Measurements from ENCODE around the gene TSPAN4. TPM values are rescaled to one million over a fixed set of nuclear protein-coding genes. Genes with fewer than 3 reads are reported as not detected.

TSPAN4 gene
- polyA plus RNA-seq, 4 donors: 5.1 to 53.3 (median 10.2) TPM

GRCh38 chr11:890794-891540 is 48.3 kb downstream of the TSPAN4 start:
- H3K4me1 ChIP-seq (ENCODE audit: control insufficient read depth in 3 of 3, insufficient read depth in 2 of 3, low read depth in 1 of 3, low read length in 2 of 3): no peaks in the 10 kb centered on the region
- no peak overlapping the region for H3K27ac ChIP-seq (ENCODE audit: low read depth in 1 of 3, low read length in 2 of 3)
- no peak for FAIRE-seq
- H3K9me3 ChIP-seq (ENCODE audit: control insufficient read depth in 2 of 2, insufficient read depth in 1 of 2, low read depth in 1 of 2, low read length in 1 of 2): no peaks in the 10 kb centered on the region
- no peak for DNase-seq
- H3K27me3 ChIP-seq (ENCODE audit: control insufficient read depth in 3 of 3, insufficient read depth in 3 of 3, low read length in 3 of 3): no peaks in the 10 kb centered on the region
- WGBS, 3 donors: 79 to 92% (median 92%) methylated on average over 26 to 27 of the region's 27 CpGs
- peaks cover 0 to 86% (median 0%) of the 10 kb centered on the region in 3 donors for H3K36me3 ChIP-seq (ENCODE audit: control insufficient read depth in 3 of 3, insufficient read depth in 2 of 3, low read depth in 1 of 3, low read length in 3 of 3)
- no peak overlapping the region for H3K4me3 ChIP-seq (ENCODE audit: low read depth in 1 of 3, low read length in 3 of 3)

DNA sequence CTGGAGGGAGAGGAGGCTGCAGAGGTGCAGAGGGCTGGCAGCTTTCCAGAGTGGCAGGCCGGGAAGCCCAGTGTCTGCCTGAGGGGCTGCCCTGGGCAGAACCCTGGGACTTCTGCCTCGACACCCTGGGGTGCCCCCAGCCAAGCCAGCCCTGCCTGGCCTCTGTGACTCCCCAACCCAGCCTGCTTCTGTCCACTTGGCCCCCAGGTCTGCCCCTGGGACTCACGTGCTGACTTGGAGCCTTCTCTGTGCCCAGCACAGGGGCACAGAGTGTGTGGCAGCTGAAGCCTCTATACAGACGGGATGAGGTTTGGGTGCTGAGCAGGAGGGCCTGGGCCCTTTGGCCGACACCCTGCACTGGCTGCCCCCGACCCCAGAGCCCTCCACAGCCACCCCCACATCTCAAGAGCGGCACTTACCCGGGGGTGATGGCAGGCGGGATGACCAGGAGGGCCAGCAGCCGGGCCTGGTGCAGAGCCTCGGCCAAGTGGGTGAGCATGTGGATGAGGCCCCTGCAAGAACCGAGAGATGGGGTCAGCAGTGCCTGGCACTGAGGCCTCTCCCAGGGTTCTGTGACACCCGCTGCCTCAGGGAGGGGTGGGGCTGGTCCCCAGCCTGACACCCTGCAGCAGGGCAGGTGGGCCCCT is 50.5 kb downstream of the TSPAN4 start:
- no peak overlapping the region for H3K27ac ChIP-seq (ENCODE audit: low read depth in 1 of 3, low read length in 2 of 3)
- WGBS, 3 donors: 85 to 92% (median 91%) methylated on average over 11 to 13 of the region's 13 CpGs
- H3K4me1 ChIP-seq (ENCODE audit: control insufficient read depth in 3 of 3, insufficient read depth in 2 of 3, low read depth in 1 of 3, low read length in 2 of 3): no peaks in the 10 kb centered on the region
- FAIRE-seq (no peak), DNase-seq (no peak)
- no peaks in the 10 kb centered on the region for H3K9me3 ChIP-seq (ENCODE audit: control insufficient read depth in 2 of 2, insufficient read depth in 1 of 2, low read depth in 1 of 2, low read length in 1 of 2)
- no peak overlapping the region for H3K4me3 ChIP-seq (ENCODE audit: low read depth in 1 of 3, low read length in 3 of 3)
- no peaks in the 10 kb centered on the region for H3K27me3 ChIP-seq (ENCODE audit: control insufficient read depth in 3 of 3, insufficient read depth in 3 of 3, low read length in 3 of 3)
- peaks cover 0 to 74% (median 0%) of the 10 kb centered on the region in 3 donors for H3K36me3 ChIP-seq (ENCODE audit: control insufficient read depth in 3 of 3, insufficient read depth in 2 of 3, low read depth in 1 of 3, low read length in 3 of 3)

DNA sequence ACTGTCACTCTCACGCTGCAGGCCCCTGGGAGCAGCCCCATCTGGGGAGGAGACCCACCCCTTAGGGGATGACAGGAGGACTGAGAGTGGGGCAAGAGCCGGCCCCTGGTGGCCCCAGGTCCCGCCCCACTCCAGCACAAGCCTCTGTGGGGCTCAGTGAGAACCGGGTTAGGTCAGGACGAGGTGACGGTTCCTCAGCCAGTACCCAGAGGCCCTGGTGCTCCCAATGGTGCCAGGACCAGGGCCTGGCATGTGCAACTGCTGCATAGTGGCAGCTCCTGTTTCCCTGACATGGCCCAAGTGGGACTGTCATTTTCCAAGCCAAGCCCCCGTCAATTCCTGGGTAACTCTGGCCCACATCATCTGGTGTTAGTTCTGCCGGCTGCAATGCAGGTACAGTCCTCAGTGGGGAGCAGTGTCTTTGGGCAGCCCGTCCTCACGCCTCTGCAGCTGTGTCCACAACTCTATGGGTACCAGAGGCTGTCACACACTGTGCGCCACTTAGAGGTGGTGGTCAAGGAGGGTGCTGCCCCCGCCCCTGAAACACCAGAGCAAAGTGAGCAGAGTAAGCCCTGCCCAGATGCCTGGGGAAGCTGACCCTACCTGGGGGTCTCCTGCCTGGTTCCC is 52.0 kb downstream of the TSPAN4 start:
- 88 to 90% (median 89%) methylated on average over 12 of the region's 12 CpGs for WGBS, 3 donors
- FAIRE-seq (no peak), DNase-seq (no peak)

DNA sequence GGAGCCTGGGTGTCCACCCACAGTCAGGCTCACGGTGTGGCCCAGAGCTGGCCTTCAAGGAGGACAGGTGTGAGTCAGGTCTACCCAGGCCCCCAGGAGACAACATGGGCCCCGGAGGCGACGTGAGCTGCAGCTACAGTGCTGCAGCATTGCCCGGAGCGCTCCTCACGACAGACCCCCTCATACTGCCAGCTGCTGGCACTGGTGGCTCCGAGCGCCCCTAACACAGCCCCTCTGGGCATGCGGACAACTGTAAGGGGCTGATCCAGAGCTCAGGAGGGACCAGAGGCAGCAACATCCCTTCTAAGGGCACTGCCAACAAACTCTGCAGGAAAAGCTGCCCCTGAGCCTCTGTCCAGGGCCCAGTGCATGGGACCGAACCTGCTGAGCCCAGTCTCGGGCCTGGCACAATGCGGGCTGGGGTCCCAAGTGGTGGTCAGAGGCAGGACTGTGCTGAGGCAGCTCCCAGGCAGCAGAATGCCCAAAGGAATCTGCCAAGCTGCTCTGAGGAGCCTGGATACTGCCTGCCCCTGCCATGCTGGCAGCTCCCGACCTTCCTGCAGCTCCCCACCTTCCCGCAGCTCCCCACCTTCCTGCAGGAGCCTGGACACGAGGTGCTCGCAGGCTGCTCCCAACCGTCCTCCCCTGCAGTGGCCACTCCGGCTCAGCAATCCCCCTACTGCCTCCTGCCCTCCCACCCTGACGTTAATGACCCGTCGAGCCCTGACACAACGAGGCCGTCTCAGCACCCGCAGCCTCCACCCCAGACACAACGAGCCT is 52.9 kb downstream of the TSPAN4 start:
- no peak for FAIRE-seq

More for the DNA sequence above, 52.0 kb downstream of the TSPAN4 start:
- Histone ChIP-seq H3K36me3 (ENCODE audit: control insufficient read depth in 3 of 3, insufficient read depth in 2 of 3, low read depth in 1 of 3, low read length in 3 of 3) (peaks cover 4 to 74% (median 6%) of the 10 kb centered on the region in 3 donors), H3K9me3 (ENCODE audit: control insufficient read depth in 2 of 2, insufficient read depth in 1 of 2, low read depth in 1 of 2, low read length in 1 of 2) (no peaks in the 10 kb centered on the region), H3K4me3 (ENCODE audit: low read depth in 1 of 3, low read length in 3 of 3) (no peak overlapping the region), H3K27ac (ENCODE audit: low read depth in 1 of 3, low read length in 2 of 3) (no peak overlapping the region), H3K27me3 (ENCODE audit: control insufficient read depth in 3 of 3, insufficient read depth in 3 of 3, low read length in 3 of 3) (no peaks in the 10 kb centered on the region), H3K4me1 (ENCODE audit: control insufficient read depth in 3 of 3, insufficient read depth in 2 of 3, low read depth in 1 of 3, low read length in 2 of 3) (no peaks in the 10 kb centered on the region)

DNA sequence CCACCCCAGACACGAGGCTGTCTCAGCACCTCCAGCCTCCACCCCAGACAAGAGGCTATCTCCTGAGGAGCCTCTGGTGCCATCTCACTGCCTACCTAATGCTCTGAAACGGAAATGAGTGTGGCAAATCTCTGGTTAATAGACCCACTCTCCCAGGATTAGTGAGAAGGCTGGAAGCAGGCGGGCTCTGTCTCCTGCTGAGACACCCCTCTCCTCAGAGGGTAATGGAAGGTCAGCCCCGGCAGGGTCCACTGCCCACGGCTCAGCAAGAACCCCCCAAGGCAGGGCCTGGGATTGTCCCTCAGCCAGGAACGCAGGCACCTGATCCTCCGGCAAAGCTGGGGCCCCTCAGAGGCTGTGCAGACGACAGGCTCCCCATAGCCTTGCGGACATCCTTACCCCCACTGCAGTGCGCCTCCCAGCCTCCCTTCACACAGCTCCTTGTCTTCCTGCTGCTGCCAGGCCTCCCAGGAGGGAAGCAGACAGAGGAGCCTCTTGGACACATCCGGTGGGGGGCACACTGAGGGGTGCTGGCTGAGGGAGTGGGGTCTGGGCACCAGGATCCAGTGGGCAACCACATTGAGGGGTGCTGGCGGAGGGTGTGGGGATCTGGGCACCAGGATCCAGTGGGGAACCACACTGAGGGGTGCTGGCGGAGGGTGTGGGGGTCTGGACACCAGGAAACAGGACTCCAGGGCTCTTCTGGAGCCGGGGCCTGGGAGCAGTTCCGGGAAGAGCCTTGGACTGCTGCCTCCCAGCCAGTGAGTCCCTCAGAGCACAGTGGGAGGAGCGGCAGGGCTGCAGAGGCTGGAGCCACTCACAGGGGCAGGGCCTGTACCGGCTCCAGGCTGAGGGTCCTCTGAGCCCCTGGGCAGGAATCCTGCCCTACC is 54.8 kb downstream of the TSPAN4 start:
- no peaks in the 10 kb centered on the region for H3K4me1 ChIP-seq (ENCODE audit: control insufficient read depth in 3 of 3, insufficient read depth in 2 of 3, low read depth in 1 of 3, low read length in 2 of 3)
- H3K27me3 ChIP-seq (ENCODE audit: control insufficient read depth in 3 of 3, insufficient read depth in 3 of 3, low read length in 3 of 3): no peaks in the 10 kb centered on the region
- H3K9me3 ChIP-seq (ENCODE audit: control insufficient read depth in 2 of 2, insufficient read depth in 1 of 2, low read depth in 1 of 2, low read length in 1 of 2): no peaks in the 10 kb centered on the region
- peaks cover 4 to 79% (median 17%) of the 10 kb centered on the region in 3 donors for H3K36me3 ChIP-seq (ENCODE audit: control insufficient read depth in 3 of 3, insufficient read depth in 2 of 3, low read depth in 1 of 3, low read length in 3 of 3)
- H3K4me3 ChIP-seq (ENCODE audit: low read depth in 1 of 3, low read length in 3 of 3): no peak overlapping the region
- 81 to 92% (median 87%) methylated on average over 17 of the region's 17 CpGs for WGBS, 3 donors
- FAIRE-seq (no peak), DNase-seq (no peak)
- H3K27ac ChIP-seq (ENCODE audit: low read depth in 1 of 3, low read length in 2 of 3): no peak overlapping the region

More for the DNA sequence above, 52.9 kb downstream of the TSPAN4 start:
- peaks cover 4 to 74% (median 10%) of the 10 kb centered on the region in 3 donors for H3K36me3 ChIP-seq (ENCODE audit: control insufficient read depth in 3 of 3, insufficient read depth in 2 of 3, low read depth in 1 of 3, low read length in 3 of 3)
- H3K9me3 ChIP-seq (ENCODE audit: control insufficient read depth in 2 of 2, insufficient read depth in 1 of 2, low read depth in 1 of 2, low read length in 1 of 2): no peaks in the 10 kb centered on the region
- H3K4me3 ChIP-seq (ENCODE audit: low read depth in 1 of 3, low read length in 3 of 3): no peak overlapping the region
- no peaks in the 10 kb centered on the region for H3K4me1 ChIP-seq (ENCODE audit: control insufficient read depth in 3 of 3, insufficient read depth in 2 of 3, low read depth in 1 of 3, low read length in 2 of 3)
- 87 to 88% (median 88%) methylated on average over 23 to 26 of the region's 26 CpGs for WGBS, 3 donors
- no peak for DNase-seq
- no peak overlapping the region for H3K27ac ChIP-seq (ENCODE audit: low read depth in 1 of 3, low read length in 2 of 3)
- no peaks in the 10 kb centered on the region for H3K27me3 ChIP-seq (ENCODE audit: control insufficient read depth in 3 of 3, insufficient read depth in 3 of 3, low read length in 3 of 3)

DNA sequence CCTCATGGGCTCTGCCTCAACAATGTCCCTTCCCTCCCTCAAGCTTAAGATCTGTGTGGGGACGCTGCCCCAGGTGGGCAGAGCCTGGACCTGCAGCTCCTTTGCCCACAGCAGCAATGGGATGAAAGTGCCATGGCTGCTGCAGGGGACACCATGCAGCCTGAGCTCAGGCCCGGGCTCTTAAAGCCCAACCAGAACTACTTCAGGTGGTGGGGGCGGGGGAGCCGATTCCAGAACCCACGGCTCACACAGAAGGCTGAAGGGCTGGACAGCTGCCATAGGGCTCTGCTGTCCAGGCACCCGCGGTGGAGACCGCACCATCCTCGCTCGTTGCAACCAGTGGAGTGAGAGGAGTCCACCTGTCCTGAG is 55.5 kb downstream of the TSPAN4 start:
- Histone ChIP-seq H3K36me3 (ENCODE audit: control insufficient read depth in 3 of 3, insufficient read depth in 2 of 3, low read depth in 1 of 3, low read length in 3 of 3) (peaks cover 6 to 79% (median 19%) of the 10 kb centered on the region in 3 donors), H3K9me3 (ENCODE audit: control insufficient read depth in 2 of 2, insufficient read depth in 1 of 2, low read depth in 1 of 2, low read length in 1 of 2) (no peaks in the 10 kb centered on the region), H3K4me3 (ENCODE audit: low read depth in 1 of 3, low read length in 3 of 3) (no peak overlapping the region), H3K27ac (ENCODE audit: low read depth in 1 of 3, low read length in 2 of 3) (no peak overlapping the region), H3K4me1 (ENCODE audit: control insufficient read depth in 3 of 3, insufficient read depth in 2 of 3, low read depth in 1 of 3, low read length in 2 of 3) (no peaks in the 10 kb centered on the region), H3K27me3 (ENCODE audit: control insufficient read depth in 3 of 3, insufficient read depth in 3 of 3, low read length in 3 of 3) (no peaks in the 10 kb centered on the region)
- no peak for DNase-seq
- 76 to 87% (median 77%) methylated on average over 10 of the region's 10 CpGs for WGBS, 3 donors
- FAIRE-seq: no peak

DNA sequence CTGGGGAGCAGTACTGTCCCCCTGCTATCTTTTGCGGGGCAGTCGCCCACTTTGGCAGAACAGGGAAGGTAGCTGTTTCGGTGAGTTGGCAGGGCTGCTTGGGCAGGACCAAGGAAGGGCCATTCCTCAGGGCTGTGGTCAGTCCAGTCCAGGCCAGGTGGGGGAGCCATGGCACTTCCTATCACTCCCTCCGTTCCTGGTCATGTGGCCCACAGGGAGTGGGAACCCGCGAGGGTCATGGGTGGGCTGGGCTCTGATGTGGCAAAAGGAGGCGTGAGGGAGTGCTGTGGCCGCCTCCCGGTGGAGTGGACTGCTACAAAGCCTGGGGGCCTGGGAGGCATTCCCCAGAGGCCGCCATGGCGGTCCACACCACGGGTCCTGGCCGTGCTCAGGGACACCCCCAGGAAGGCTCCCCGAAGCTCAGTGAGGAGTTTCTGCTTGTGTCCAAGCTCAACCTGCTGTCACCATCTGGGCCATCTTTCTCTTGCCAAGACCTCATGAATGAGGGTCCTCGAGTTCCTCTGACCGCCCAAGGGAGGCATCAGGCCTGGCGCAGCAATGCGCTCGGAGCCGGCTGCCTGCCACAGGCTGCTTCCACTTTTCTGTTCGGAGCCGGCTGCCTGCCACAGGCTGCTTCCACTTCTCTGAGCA is 56.0 kb downstream of the TSPAN4 start:
- Histone ChIP-seq H3K27ac (ENCODE audit: low read depth in 1 of 3, low read length in 2 of 3) (no peak overlapping the region), H3K4me3 (ENCODE audit: low read depth in 1 of 3, low read length in 3 of 3) (no peak overlapping the region), H3K4me1 (ENCODE audit: control insufficient read depth in 3 of 3, insufficient read depth in 2 of 3, low read depth in 1 of 3, low read length in 2 of 3) (no peaks in the 10 kb centered on the region), H3K27me3 (ENCODE audit: control insufficient read depth in 3 of 3, insufficient read depth in 3 of 3, low read length in 3 of 3) (no peaks in the 10 kb centered on the region), H3K9me3 (ENCODE audit: control insufficient read depth in 2 of 2, insufficient read depth in 1 of 2, low read depth in 1 of 2, low read length in 1 of 2) (no peaks in the 10 kb centered on the region), H3K36me3 (ENCODE audit: control insufficient read depth in 3 of 3, insufficient read depth in 2 of 3, low read depth in 1 of 3, low read length in 3 of 3) (peaks cover 6 to 79% (median 19%) of the 10 kb centered on the region in 3 donors)
- DNase-seq (no peak), FAIRE-seq (no peak)
- WGBS, 3 donors: 88 to 94% (median 89%) methylated on average over 22 of the region's 22 CpGs

All from small intestine (tissue), 7 donors.